AG10803 (cell line): ENCODE results near the gene AMH.
"Not testable (repeated sequence)": the region's sequence is repeated elsewhere in the genome, so short reads cannot be mapped to it uniquely, and the experiment has no call there.

Experiments used
- DNase-seq: peaks from one replicate; pipeline ENCODE4 v3.0.0; 2010; ENCODE audit warnings: low read depth
- H3K4me3 ChIP-seq: 2 replicates; pipeline ENCODE4 v1.5.1; 2011; ENCODE audit warnings: mild to moderate bottlenecking, low read length, control low read depth
- TF ChIP-seq, protein P1 (sequence below): conservative IDR thresholded peaks from 2 replicates; pipeline ENCODE4 v1.5.1; 2011; ENCODE audit warnings: mild to moderate bottlenecking, low read length, control low read depth, inconsistent platforms

AMH gene

DNA sequence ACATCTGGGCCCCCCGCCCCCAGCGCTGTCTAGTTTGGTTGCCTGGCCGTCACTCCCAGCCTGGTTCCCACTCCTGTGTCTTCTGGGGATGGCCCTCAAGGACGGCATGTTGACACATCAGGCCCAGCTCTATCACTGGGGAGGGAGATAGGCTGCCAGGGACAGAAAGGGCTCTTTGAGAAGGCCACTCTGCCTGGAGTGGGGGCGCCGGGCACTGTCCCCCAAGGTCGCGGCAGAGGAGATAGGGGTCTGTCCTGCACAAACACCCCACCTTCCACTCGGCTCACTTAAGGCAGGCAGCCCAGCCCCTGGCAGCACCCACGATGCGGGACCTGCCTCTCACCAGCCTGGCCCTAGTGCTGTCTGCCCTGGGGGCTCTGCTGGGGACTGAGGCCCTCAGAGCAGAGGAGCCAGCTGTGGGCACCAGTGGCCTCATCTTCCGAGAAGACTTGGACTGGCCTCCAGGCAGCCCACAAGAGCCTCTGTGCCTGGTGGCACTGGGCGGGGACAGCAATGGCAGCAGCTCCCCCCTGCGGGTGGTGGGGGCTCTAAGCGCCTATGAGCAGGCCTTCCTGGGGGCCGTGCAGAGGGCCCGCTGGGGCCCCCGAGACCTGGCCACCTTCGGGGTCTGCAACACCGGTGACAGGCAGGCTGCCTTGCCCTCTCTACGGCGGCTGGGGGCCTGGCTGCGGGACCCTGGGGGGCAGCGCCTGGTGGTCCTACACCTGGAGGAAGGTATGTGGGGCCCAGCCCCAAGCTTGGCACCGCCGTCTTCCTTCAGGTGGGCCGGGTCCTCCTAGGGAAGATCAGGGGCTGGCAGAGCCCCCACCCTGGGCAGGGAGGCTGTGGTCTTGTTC, at the start of gene AMH:
Gene AMH (plus strand): TSS at position 314 of the 857 bp plus-strand sequence. CDS start 10 bp downstream, at position 324.
- TF ChIP-seq, protein P1, sequence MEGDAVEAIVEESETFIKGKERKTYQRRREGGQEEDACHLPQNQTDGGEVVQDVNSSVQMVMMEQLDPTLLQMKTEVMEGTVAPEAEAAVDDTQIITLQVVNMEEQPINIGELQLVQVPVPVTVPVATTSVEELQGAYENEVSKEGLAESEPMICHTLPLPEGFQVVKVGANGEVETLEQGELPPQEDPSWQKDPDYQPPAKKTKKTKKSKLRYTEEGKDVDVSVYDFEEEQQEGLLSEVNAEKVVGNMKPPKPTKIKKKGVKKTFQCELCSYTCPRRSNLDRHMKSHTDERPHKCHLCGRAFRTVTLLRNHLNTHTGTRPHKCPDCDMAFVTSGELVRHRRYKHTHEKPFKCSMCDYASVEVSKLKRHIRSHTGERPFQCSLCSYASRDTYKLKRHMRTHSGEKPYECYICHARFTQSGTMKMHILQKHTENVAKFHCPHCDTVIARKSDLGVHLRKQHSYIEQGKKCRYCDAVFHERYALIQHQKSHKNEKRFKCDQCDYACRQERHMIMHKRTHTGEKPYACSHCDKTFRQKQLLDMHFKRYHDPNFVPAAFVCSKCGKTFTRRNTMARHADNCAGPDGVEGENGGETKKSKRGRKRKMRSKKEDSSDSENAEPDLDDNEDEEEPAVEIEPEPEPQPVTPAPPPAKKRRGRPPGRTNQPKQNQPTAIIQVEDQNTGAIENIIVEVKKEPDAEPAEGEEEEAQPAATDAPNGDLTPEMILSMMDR: no peak
- no peak within 1 kb of the TSS for H3K4me3 ChIP-seq
- no peak for DNase-seq

DNA sequence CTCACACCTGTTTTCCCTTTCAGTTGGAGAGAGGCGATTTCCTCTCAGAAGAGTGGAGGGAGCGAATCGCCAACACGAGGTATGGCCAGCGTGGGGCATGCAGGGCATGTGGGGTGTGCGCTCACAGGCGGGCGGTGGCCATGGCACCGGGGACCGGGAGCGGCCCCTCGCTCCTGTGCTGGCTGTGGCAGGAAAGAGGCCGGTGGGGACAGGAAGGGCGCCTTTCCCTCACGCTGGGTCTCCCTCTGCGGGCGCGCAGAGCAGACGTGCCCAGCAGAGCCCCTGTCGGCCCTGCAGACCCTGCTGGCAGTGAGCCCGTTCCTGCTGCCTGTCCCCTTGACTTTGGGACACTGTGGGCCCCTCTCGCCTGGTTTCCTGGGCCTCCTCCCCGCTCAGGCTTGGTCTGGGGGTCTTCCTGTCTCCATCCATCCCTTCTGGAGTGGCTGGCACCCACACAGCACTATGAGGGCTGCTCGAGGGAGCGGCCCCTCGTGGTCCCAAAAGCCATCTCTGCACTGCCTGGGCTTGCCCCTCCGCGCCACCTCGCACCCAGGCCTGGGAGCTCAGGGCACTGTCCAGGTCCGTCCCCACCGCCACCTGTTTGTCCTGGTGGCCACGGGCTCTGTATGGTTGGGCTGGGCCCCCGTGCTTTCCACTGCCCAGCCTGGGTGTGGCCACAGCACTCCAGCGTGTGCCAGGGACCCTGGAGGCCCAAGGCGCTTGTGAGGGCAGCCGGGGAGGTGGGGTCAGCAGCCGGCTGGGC, 49.1 kb upstream of the AMH start:
- no peak overlapping the region for H3K4me3 ChIP-seq
- TF ChIP-seq, protein P1: no peak
- DNase-seq: no peak

DNA sequence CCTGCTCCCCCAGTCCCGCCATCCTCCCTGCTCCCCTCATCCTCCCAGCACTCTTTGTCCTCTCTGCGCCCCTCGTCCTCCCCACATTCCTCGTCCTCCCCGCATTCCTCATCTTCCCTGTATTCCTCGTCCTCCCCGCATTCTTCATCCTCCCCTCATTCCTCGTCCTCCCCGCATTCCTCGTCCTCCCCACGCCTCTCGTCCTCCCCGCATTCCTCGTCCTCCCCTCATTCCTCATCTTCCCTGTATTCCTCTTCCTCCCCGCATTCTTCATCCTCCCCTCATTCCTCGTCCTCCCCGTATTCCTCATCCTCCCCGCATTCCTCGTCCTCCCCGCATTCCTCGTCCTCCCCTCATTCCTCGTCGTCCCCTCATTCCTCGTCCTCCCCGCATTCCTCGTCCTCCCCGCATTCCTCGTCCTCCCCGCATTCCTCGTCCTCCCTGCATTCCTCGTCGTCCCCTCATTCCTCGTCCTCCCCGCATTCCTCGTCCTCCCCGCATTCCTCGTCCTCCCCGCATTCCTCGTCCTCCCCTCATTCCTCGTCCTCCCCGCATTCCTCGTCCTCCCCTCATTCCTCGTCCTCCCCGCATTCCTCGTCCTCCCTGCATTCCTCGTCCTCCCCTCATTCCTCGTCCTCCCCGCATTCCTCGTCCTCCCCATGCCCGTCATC, 48.4 kb upstream of the AMH start:
- H3K4me3 ChIP-seq, DNase-seq: not testable (repeated sequence)

DNA sequence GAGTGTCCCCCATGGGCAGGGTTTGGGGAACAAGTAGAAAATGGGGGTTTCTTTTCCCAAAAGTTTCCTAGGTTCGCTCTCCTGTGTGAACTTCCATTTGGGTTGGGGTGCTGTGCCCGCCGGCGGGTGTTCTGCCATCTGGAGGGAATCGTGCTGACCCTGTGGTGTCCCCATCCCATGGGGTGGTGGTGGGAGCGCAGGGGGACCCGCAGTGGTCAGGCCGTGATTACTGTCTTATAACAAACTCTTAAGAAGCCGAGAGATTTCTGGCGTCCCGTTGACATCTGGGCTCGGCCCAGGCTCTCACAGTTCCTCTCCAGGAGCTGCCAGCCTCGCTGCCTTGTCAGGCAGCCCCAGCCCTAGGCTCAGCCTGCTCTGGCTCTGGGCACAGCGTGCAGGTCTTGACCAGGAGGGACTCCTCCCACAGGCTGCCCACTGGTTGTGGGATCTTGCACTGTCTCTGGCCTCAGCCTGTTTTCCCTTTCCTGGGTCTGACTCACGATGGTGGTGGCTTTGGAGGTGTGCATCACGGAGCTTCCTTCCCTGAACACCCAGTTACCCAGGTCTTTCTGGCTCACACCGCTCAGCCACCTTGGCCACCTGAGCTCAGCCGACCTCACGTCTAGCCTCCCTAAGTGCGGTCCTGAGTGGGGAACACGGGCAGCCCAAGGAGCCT, 47.5 kb upstream of the AMH start:
- no peak overlapping the region for H3K4me3 ChIP-seq
- DNase-seq: no peak
- TF ChIP-seq, protein P1: no peak

DNA sequence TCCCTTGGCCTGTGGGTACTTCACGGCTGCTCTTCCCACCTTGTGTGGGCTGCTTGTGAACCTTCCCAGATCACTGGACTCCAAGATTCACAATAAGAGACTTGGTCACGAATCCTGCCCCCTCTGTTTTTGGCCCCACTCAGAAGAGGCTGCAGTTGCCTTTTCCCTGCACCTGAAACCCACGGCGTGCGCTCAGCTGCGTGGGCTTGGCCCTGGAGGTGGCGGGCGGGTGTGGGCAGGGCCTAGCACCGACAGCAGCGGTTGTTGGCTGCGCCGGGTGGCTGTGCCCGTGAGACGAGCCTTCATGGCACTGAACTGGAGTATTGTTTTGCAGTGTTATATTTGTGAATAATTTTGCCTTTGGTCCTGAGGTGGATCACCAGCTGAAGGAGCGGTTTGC, 46.8 kb upstream of the AMH start:
- DNase-seq: no peak

DNA sequence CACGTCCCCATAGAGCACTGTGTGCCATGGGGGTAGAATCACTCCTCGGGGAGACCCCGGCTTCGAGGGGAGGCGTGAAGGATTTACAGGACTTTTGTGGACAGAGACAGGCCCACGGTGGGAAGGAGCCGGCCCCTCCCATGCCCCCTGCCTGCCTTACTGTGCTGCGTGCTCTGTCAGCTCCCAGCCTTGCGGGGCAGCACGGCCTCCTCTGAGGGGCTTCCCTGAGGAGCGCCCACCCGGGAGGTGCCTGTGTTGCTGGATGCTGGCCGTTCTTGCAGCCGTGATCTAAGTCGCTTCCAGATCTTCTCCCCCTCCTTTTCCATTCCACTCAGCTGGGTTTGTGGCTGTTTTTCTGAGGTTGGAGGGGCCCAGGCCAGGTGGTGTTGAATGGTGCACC, 42.1 kb upstream of the AMH start:
- DNase-seq: no peak
- no peak overlapping the region for H3K4me3 ChIP-seq
- TF ChIP-seq, protein P1: no peak

More for the DNA sequence above, 46.8 kb upstream of the AMH start:
- H3K4me3 ChIP-seq: no peak overlapping the region
- TF ChIP-seq, protein P1: no peak
